AG04449 (cell line): ENCODE measurements around the gene RBM6.
"Not testable (repeated sequence)": the region's sequence is repeated elsewhere in the genome, so short reads cannot be mapped to it uniquely, and the experiment has no call there.

Source experiments
- CTCF ChIA-PET: fragments of 350-600 bp; formaldehyde crosslinking; extraction: SDS; loops from one replicate; lab custom pipeline; 2021; ENCODE audit warnings: antibody characterized with exemption; lab: Yijun Ruan, JAX
- POLR2A ChIA-PET: fragments of 400-600, 350-600 bp; formaldehyde crosslinking; extraction: SDS; loops from one replicate; lab custom pipeline; 2020; ENCODE audit warnings: antibody characterized with exemption, inconsistent platforms; lab: Yijun Ruan, JAX
- DNase-seq: peaks from one replicate; pipeline ENCODE4 v3.0.0-alpha.2; 2010; ENCODE audit warnings: low read depth, low spot score
- H3K4me3 ChIP-seq: 2 replicates; pipeline ENCODE4 v1.5.1; 2011; ENCODE audit warnings: low read depth, mild to moderate bottlenecking, control low read depth, low read length
- TF ChIP-seq, protein P1 (sequence below): IDR thresholded peaks from one replicate; pipeline ENCODE4 v1.5.1; 2011; ENCODE audit warnings: mild to moderate bottlenecking, moderate library complexity, low read length, control low read depth, inconsistent platforms; ENCODE audit not compliant: insufficient read depth; ENCODE audit errors: missing control alignments

The RBM6 gene

DNA sequence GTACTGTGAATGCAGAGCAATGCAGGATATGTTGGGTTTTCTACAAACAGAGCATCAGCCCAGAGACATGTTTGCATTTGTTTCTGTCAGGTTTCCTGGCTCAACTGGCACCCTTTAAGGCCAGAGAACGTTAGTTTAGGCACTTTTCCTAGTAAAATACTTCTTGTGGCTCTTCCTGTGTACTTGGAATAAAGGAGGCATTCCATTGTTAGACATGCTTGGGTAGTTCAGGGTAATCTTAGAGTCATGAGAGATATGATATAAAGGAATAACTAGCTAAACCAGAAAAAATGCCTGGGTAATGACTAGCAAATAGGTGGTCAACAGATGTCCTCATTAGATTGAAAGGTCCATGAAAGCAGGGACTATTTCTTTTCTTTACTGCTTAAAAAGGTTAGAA lies 88.4 kb downstream of the RBM6 start:
- TF ChIP-seq, protein P1, sequence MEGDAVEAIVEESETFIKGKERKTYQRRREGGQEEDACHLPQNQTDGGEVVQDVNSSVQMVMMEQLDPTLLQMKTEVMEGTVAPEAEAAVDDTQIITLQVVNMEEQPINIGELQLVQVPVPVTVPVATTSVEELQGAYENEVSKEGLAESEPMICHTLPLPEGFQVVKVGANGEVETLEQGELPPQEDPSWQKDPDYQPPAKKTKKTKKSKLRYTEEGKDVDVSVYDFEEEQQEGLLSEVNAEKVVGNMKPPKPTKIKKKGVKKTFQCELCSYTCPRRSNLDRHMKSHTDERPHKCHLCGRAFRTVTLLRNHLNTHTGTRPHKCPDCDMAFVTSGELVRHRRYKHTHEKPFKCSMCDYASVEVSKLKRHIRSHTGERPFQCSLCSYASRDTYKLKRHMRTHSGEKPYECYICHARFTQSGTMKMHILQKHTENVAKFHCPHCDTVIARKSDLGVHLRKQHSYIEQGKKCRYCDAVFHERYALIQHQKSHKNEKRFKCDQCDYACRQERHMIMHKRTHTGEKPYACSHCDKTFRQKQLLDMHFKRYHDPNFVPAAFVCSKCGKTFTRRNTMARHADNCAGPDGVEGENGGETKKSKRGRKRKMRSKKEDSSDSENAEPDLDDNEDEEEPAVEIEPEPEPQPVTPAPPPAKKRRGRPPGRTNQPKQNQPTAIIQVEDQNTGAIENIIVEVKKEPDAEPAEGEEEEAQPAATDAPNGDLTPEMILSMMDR: no peak
- CTCF ChIA-PET: interaction anchor here (0.9 kb wide), 1 partner anchor 12 kb away, joined by 4 read pairs; no protein-coding TSS in a partner anchor
- peak; percentile 50 for DNase-seq
- POLR2A ChIA-PET: no interaction called here
- H3K4me3 ChIP-seq: no peak overlapping the region

DNA sequence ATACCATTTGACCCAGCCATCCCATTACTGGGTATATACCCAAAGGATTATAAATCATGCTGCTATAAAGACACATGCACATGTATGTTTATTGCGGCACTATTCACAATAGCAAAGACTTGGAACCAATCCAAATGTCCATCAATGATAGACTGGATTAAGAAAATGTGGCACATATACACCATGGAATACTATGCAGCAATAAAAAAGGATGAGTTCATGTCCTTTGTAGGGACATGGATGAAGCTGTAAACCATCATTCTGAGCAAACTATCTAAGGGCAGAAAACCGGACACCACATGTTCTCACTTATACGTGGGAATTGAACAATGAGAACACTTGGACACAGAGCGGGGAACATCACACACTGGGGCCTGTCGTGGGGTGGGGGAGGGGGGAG lies 91.3 kb downstream of the RBM6 start:
- CTCF ChIA-PET, POLR2A ChIA-PET, DNase-seq, H3K4me3 ChIP-seq: not testable (repeated sequence)

DNA sequence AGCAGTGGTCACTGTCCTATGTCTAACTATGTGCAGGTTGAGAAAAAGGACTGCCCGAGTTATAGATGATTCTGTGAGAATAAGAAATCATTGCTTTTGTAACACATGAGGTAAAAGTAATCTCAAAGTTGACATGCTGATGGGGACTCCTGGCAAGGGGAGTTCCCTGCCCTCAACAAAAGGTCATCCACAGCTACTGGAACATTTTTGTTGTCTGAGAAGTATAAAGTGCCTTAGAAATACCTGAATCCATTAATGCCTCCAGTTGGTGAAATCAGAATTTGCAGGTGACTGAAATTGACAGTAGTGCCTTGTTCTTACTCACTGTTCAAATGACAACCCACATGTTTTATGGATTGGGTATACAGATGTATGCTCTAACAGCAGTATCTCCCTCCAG lies 105.0 kb downstream of the RBM6 start:
- TF ChIP-seq, protein P1: no peak
- ChIA-PET CTCF (interaction anchor here (0.8 kb wide), 1 partner anchor 9 kb away, joined by 3 read pairs; no protein-coding TSS in a partner anchor), POLR2A (no interaction called here)
- DNase-seq: no peak
- H3K4me3 ChIP-seq: no peak overlapping the region

DNA sequence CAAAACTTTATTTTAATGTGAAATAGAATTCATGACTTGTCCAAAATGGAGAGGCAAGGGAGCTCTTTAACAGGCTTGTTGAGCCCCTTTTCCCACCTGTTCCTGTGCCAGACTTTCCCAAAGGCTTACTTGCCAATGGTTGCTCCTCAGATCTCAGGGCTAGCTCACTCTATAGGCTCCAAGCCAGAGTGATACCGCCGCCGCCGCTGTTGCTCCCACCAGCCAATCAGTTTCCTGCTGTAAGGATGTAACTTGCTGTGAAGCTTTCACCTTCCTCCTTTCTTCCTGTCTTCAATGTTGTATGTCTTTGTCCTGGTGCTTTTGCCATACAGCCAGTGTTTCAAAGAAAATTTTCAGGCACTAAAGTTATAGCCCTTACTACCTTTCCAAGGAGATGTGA lies 107.5 kb downstream of the RBM6 start:
- POLR2A ChIA-PET: no interaction called here
- no peak for DNase-seq
- CTCF ChIA-PET: interaction anchor here (0.9 kb wide), 1 partner anchor 34 kb away, joined by 3 read pairs; no protein-coding TSS in a partner anchor
- TF ChIP-seq, protein P1: no peak
- no peak overlapping the region for H3K4me3 ChIP-seq

DNA sequence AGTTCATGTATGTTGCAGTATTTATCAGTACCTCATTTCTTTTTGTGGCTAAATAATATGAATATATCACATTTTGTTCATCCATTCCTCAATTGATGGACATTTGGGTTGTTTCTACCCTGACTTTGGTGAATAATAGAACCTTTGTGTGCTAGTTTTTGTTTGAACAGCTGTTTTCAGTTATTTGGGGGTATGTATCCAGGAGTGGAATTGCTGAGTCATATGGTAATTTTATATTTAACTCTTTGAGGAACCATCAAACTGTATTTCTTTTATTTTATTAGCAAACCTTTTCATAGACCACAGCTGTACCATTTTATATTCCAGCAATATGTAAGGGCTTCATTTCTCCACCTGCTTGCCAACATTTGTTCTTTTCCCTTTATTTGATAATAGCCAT lies 110.4 kb downstream of the RBM6 start:
- no peak overlapping the region for H3K4me3 ChIP-seq
- TF ChIP-seq, protein P1: no peak
- ChIA-PET POLR2A (no interaction called here), CTCF (interaction anchor here (1.1 kb wide), 1 partner anchor 121 kb away, joined by 3 read pairs; the partner anchor contains the start of gene MON1A)
- peak; percentile 9 for DNase-seq

DNA sequence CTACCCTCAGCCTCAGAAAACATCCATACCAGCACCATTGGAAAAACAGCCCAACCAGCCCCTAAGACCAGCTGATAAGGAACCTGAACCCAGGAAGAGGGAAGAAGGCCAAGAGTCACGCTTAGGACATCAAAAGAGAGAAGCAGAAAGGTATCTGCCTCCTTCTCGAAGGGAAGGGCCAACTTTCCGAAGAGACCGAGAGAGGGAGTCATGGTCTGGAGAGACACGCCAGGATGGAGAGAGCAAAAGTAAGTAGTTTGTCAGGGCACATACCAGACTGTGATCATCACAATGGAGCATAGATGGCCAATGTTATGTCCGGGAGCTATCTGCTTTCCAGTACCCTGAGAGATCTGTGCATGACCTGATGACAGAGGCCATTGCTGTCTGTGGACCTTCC lies 117.8 kb downstream of the RBM6 start:
- ChIA-PET POLR2A (no interaction called here), CTCF (no interaction called here)
- no peak for DNase-seq
- TF ChIP-seq, protein P1: no peak
- no peak overlapping the region for H3K4me3 ChIP-seq

DNA sequence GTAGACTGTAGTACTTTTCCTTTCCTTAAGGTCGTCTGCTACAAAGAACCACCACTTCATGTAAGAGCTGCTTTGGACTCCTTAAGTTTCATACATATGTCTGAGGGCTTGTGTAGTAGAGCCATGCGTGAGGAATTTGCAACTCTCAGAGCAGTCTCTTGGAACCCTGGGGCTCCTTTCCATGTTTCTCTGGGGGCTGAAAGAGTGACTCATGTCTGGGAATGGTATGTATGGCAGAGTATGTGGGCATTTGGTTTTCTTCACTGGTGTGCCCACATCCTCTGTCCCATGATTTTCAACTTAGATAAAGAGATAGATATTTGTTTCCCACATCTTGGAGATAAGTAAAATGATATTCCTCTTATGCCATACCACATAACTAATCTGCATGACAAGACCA lies 128.2 kb downstream of the RBM6 start:
- CTCF ChIA-PET: interaction anchor here (1.0 to 1.5 kb wide), 2 partner anchors 140 to 266 kb away, joined by 4 to 5 read pairs; no protein-coding TSS in a partner anchor
- no peak overlapping the region for H3K4me3 ChIP-seq
- DNase-seq: peak; percentile 9
- POLR2A ChIA-PET: no interaction called here
- TF ChIP-seq, protein P1: no peak
